H9 (cell line): ENCODE results near the gene PROX1. TPM values are rescaled to one million over a fixed set of nuclear protein-coding genes. Genes with fewer than 3 reads are reported as not detected.

ENCODE experiments used
- DNase-seq: peaks from one replicate; pipeline ENCODE4 v3.0.0-alpha.2; 2017
- H2AFZ ChIP-seq: one replicate; pipeline ENCODE4 v1.6.1; 2013; ENCODE audit warnings: mild to moderate bottlenecking, low read length, control low read depth, moderate library complexity
- H2AK5ac ChIP-seq: 2 replicates; pipeline ENCODE4 v1.6.1; 2013; ENCODE audit warnings: low read length, control low read depth, mixed read lengths; ENCODE audit not compliant: insufficient read length
- H2BK120ac ChIP-seq: one replicate; pipeline ENCODE4 v1.6.1; 2013; ENCODE audit warnings: low read depth, mild to moderate bottlenecking, low read length, control low read depth, inconsistent platforms; ENCODE audit not compliant: poor library complexity, severe bottlenecking
- H2BK12ac ChIP-seq: 2 replicates; pipeline ENCODE4 v1.6.1; 2013; ENCODE audit warnings: low read length, control low read depth, mixed read lengths, low read depth; ENCODE audit not compliant: insufficient read length
- H2BK15ac ChIP-seq: 2 replicates; pipeline ENCODE4 v1.6.1; 2013; ENCODE audit warnings: low read depth, low read length, control low read depth
- H2BK20ac ChIP-seq: one replicate; pipeline ENCODE4 v1.6.1; 2013; ENCODE audit warnings: low read depth, mild to moderate bottlenecking, low read length, control low read depth, inconsistent platforms; ENCODE audit not compliant: poor library complexity, severe bottlenecking
- H2BK5ac ChIP-seq: 2 replicates; pipeline ENCODE4 v1.6.1; 2013; ENCODE audit warnings: low read length, control low read depth, mixed read lengths; ENCODE audit not compliant: insufficient read length
- H3K14ac ChIP-seq: 2 replicates; pipeline ENCODE4 v1.6.1; 2013; ENCODE audit warnings: low read length, control low read depth; ENCODE audit not compliant: insufficient read depth
- H3K18ac ChIP-seq: 2 replicates; pipeline ENCODE4 v1.6.1; 2013; ENCODE audit warnings: low read depth, mild to moderate bottlenecking, mixed read lengths, low read length, control low read depth; ENCODE audit not compliant: insufficient read length
- H3K23ac ChIP-seq: 2 replicates; pipeline ENCODE4 v1.6.1; 2013; ENCODE audit warnings: low read length, control low read depth, mixed read lengths, low read depth; ENCODE audit not compliant: insufficient read length
- H3K23me2 ChIP-seq: 2 replicates; pipeline ENCODE4 v1.6.1; 2013; ENCODE audit warnings: low read depth, mild to moderate bottlenecking, mixed read lengths, low read length, control low read depth; ENCODE audit not compliant: insufficient read length, poor library complexity, severe bottlenecking
- H3K27ac ChIP-seq: 2 replicates; pipeline ENCODE4 v1.5.1; 2013; ENCODE audit warnings: low read length, control low read depth, mixed read lengths, low read depth; ENCODE audit not compliant: insufficient read length
- H3K27me3 ChIP-seq: 2 replicates; pipeline ENCODE4 v1.6.1; 2013; ENCODE audit warnings: low read length, control low read depth, inconsistent platforms; ENCODE audit not compliant: insufficient read depth
- H3K4ac ChIP-seq: 2 replicates; pipeline ENCODE4 v1.6.1; 2013; ENCODE audit warnings: low read depth, mild to moderate bottlenecking, control low read depth, inconsistent platforms, low read length, moderate library complexity
- H3K4me1 ChIP-seq: 2 replicates; pipeline ENCODE4 v1.6.1; 2013; ENCODE audit warnings: low read length, control low read depth, inconsistent platforms; ENCODE audit not compliant: insufficient read depth
- H3K4me2 ChIP-seq: 2 replicates; pipeline ENCODE4 v1.6.1; 2013; ENCODE audit warnings: low read length, control low read depth, mixed read lengths; ENCODE audit not compliant: insufficient read length, insufficient read depth
- H3K56ac ChIP-seq: 2 replicates; pipeline ENCODE4 v1.6.1; 2013; ENCODE audit warnings: low read depth, mild to moderate bottlenecking, mixed read lengths, low read length, control low read depth; ENCODE audit not compliant: insufficient read length
- H3K79me1 ChIP-seq: 2 replicates; pipeline ENCODE4 v1.6.1; 2013; ENCODE audit warnings: low read depth, mild to moderate bottlenecking, moderate library complexity, low read length, control low read depth, inconsistent platforms; ENCODE audit not compliant: insufficient read depth, poor library complexity, severe bottlenecking
- H3K79me2 ChIP-seq: 2 replicates; pipeline ENCODE4 v1.6.1; 2013; ENCODE audit warnings: low read length, control low read depth, inconsistent platforms; ENCODE audit not compliant: insufficient read depth
- H3K9ac ChIP-seq: 2 replicates; pipeline ENCODE4 v1.6.1; 2013; ENCODE audit warnings: low read length, control low read depth, mixed read lengths; ENCODE audit not compliant: insufficient read length; ENCODE audit errors: extremely low read depth
- H3K9me3 ChIP-seq: one replicate; pipeline ENCODE4 v1.6.1; 2013; ENCODE audit warnings: low read depth, low read length, inconsistent platforms; ENCODE audit not compliant: control insufficient read depth
- H3T11ph ChIP-seq: one replicate; pipeline ENCODE4 v1.6.1; 2013; ENCODE audit warnings: mild to moderate bottlenecking, low read length, control low read depth, inconsistent platforms
- H4K20me1 ChIP-seq: one replicate; pipeline ENCODE4 v1.6.1; 2013; ENCODE audit not compliant: control insufficient read depth, insufficient read length, insufficient read depth
- H4K5ac ChIP-seq: 2 replicates; pipeline ENCODE4 v1.6.1; 2013; ENCODE audit warnings: low read depth, mild to moderate bottlenecking, mixed read lengths, low read length, control low read depth; ENCODE audit not compliant: insufficient read length
- H4K8ac ChIP-seq: replicated peaks from 2 replicates; pipeline ENCODE4 v1.6.1; 2013; ENCODE audit warnings: low read length, control low read depth, mixed read lengths, low read depth; ENCODE audit not compliant: insufficient read length
- H4K91ac ChIP-seq: 2 replicates; pipeline ENCODE4 v1.6.1; 2013; ENCODE audit warnings: low read depth, mild to moderate bottlenecking, moderate library complexity, mixed read lengths, low read length, control low read depth; ENCODE audit not compliant: insufficient read length
- H3K27ac Mint-ChIP-seq, 3 experiments: 2 replicates in 2 of 3; 3 replicates in 1 of 3; pipeline ENCODE4 v1.8.0; 2020 to 2021; ENCODE audit warnings: mixed read lengths in 3 of 3, mild to moderate bottlenecking in 1 of 3, moderate library complexity in 1 of 3
- H3K27me3 Mint-ChIP-seq: 2 replicates; pipeline ENCODE4 v1.8.0; 2021; ENCODE audit warnings: low read depth, mild to moderate bottlenecking, moderate library complexity, mixed read lengths
- H3K36me3 Mint-ChIP-seq, 3 experiments: 2 replicates in 2 of 3; 3 replicates in 1 of 3; pipeline ENCODE4 v1.8.0; 2020 to 2021; ENCODE audit warnings: low read depth in 3 of 3, mixed read lengths in 3 of 3; ENCODE audit not compliant: insufficient read depth in 1 of 3
- H3K4me1 Mint-ChIP-seq, 2 experiments: 2 replicates each; pipeline ENCODE4 v1.8.0; 2020; ENCODE audit warnings: mixed read lengths in 2 of 2
- H3K4me3 Mint-ChIP-seq, 2 experiments: 2 replicates in 1 of 2; 3 replicates in 1 of 2; pipeline ENCODE4 v1.8.0; 2020 to 2021; ENCODE audit warnings: mild to moderate bottlenecking in 2 of 2, mixed read lengths in 2 of 2, moderate library complexity in 1 of 2
- H3K9me3 Mint-ChIP-seq, 2 experiments: 2 replicates in 1 of 2; 3 replicates in 1 of 2; pipeline ENCODE4 v1.8.0; 2020; ENCODE audit warnings: mild to moderate bottlenecking in 2 of 2, mixed read lengths in 2 of 2, moderate library complexity in 1 of 2
- WGBS: extraction: QIAGEN DNeasy Blood & Tissue Kit; methylation state at CpG from one replicate; pipeline ENCODE4 v1.1.7; 2013; ENCODE audit warnings: missing lambda C conversion rate, low lambda C conversion rate, mixed read lengths; ENCODE audit not compliant: insufficient read length; ENCODE audit errors: extremely low coverage; 5-methylcytosine and 5-hydroxymethylcytosine counted together
- total RNA-seq: library from RNA; stranded (reverse); gene quantifications from 2 replicates; pipeline ENCODE4 v1.2.1, GENCODE V29; 2021
- TF ChIP-seq, protein P1 (sequence below): fragments of 200-600 bp; sonication (generic); conservative IDR thresholded peaks from 3 replicates; pipeline ENCODE4 v1.8.0; 2021; ENCODE audit warnings: antibody characterized with exemption, mild to moderate bottlenecking

Gene PROX1
- total RNA-seq, 1 experiment from 2014 or later: 0.72 TPM

DNA sequence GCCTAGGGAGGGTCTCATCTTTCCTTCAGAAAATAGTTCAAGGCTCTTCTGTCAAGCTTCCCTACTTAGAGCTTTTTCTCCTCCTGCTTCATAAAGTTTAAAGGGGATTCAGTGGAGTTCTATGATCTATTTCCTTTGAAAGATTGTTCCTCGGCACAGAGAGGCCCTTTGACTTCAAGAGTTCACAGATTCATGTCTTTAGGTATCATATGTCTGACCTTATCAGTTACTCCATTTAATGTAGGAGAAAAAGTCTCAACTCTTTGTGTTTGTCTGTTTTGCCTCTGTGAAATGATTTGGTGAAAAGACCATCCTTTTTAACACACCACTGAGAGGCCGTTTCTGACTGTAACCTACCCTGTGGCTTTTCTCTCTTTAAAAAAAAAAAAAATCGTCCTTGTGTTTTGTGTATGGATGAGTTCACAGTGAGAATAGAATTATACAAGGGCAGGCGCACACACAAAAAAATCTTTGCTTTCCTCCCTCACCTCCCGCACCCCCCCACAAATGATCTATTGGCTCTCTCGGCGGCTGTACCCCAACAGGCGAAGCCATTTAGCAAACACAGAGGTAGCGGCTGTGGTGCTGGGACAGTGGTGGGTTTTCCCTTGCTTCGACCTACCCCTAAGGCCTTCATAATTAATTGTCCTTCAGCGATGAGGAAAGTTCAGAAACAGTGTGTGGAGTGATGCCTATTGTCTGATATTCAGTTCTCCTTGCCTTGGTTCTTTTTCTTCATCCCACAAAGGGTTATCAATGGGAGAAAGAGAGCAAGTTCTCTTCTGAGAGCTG lies 29.6 kb downstream of the PROX1 start:
- H3K36me3 Mint-ChIP-seq: no peaks in the 10 kb centered on the region
- Histone ChIP-seq H4K8ac (no peak overlapping the region), H4K91ac (no peak overlapping the region), H2BK15ac (no peak overlapping the region), H2BK120ac (no peak overlapping the region), H3K4ac (no peak overlapping the region), H3T11ph (no peak overlapping the region), H3K56ac (no peak overlapping the region), H3K23ac (no peak overlapping the region), H2BK12ac (no peak overlapping the region), H3K79me1 (no peaks in the 10 kb centered on the region), H2AFZ (no peak overlapping the region), H3K23me2 (no peaks in the 10 kb centered on the region), H2BK5ac (no peak overlapping the region), H3K79me2 (no peaks in the 10 kb centered on the region), H3K9ac (no peak overlapping the region), H3K4me2 (no peak overlapping the region), H3K27ac (no peak overlapping the region), H4K20me1 (no peaks in the 10 kb centered on the region), H3K27me3 (no peaks in the 10 kb centered on the region), H3K9me3 (no peaks in the 10 kb centered on the region), H2BK20ac (no peak overlapping the region), H3K4me1 (peaks cover 4% of the 10 kb centered on the region; the same call in 1 of the 2 replicates), H3K18ac (no peak overlapping the region), H4K5ac (no peak overlapping the region), H3K14ac (no peak overlapping the region), H2AK5ac (no peak overlapping the region)
- no peak overlapping the region for H3K4me3 Mint-ChIP-seq
- no peak for DNase-seq
- TF ChIP-seq, protein P1, sequence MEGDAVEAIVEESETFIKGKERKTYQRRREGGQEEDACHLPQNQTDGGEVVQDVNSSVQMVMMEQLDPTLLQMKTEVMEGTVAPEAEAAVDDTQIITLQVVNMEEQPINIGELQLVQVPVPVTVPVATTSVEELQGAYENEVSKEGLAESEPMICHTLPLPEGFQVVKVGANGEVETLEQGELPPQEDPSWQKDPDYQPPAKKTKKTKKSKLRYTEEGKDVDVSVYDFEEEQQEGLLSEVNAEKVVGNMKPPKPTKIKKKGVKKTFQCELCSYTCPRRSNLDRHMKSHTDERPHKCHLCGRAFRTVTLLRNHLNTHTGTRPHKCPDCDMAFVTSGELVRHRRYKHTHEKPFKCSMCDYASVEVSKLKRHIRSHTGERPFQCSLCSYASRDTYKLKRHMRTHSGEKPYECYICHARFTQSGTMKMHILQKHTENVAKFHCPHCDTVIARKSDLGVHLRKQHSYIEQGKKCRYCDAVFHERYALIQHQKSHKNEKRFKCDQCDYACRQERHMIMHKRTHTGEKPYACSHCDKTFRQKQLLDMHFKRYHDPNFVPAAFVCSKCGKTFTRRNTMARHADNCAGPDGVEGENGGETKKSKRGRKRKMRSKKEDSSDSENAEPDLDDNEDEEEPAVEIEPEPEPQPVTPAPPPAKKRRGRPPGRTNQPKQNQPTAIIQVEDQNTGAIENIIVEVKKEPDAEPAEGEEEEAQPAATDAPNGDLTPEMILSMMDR: no peak
- no peaks in the 10 kb centered on the region; the same call in 1 of the 2 replicates for H3K27me3 Mint-ChIP-seq
- H3K4me1 Mint-ChIP-seq: peaks cover 24 to 35% of the 10 kb centered on the region in 2 experiments
- H3K9me3 Mint-ChIP-seq: no peaks in the 10 kb centered on the region
- no peak overlapping the region for H3K27ac Mint-ChIP-seq
- WGBS: no CpG with 5 or more reads among the region's 11 CpGs
